ENCODE data around the gene BNC2.

BNC2 gene

GRCh38 chr9:16396389-16396788 lies 474.1 kb downstream of the BNC2 start:
- no peak for DNase-seq

- no peak for DNase-seq
These were observed 479.1 kb downstream of the BNC2 start for GRCh38 chr9:16391369-16391768.

GRCh38 chr9:16387382-16387781 lies 483.1 kb downstream of the BNC2 start:
- no peak for DNase-seq

GRCh38 chr9:16386827-16387077 lies 483.7 kb downstream of the BNC2 start:
- DNase-seq: no peak

- no peak for DNase-seq
These were observed 484.3 kb downstream of the BNC2 start for GRCh38 chr9:16386007-16386826.

GRCh38 chr9:16385590-16385989 lies 484.9 kb downstream of the BNC2 start:
- DNase-seq: no peak

- DNase-seq: no peak
These were observed 485.5 kb downstream of the BNC2 start for GRCh38 chr9:16384993-16385392.

- DNase-seq: no peak
These were observed 493.2 kb downstream of the BNC2 start for GRCh38 chr9:16377311-16377710.

- no peak for DNase-seq
These were observed 499.2 kb downstream of the BNC2 start for GRCh38 chr9:16371306-16371705.

GRCh38 chr9:16370647-16371046 lies 499.8 kb downstream of the BNC2 start:
- DNase-seq: no peak

GRCh38 chr9:16369427-16369826 lies 501.0 kb downstream of the BNC2 start:
- DNase-seq: no peak

- no peak for DNase-seq
These were observed 502.0 kb downstream of the BNC2 start for GRCh38 chr9:16368237-16369087.

GRCh38 chr9:16367605-16368231 lies 502.8 kb downstream of the BNC2 start:
- DNase-seq: no peak

GRCh38 chr9:16364347-16364746 lies 506.1 kb downstream of the BNC2 start:
- DNase-seq: no peak

- DNase-seq: no peak
These were observed 506.6 kb downstream of the BNC2 start for GRCh38 chr9:16363916-16364315.

GRCh38 chr9:16363073-16363781 lies 507.2 kb downstream of the BNC2 start:
- DNase-seq: no peak

- no peak for DNase-seq
These were observed 508.5 kb downstream of the BNC2 start for GRCh38 chr9:16361939-16362338.

GRCh38 chr9:16361118-16361517 lies 509.4 kb downstream of the BNC2 start:
- DNase-seq: no peak

- DNase-seq: no peak
These were observed 510.2 kb downstream of the BNC2 start for GRCh38 chr9:16360247-16360646.
